ENCODE results near the gene CRB2.
A peak's percentile ranks its signal among the peaks of the same experiment; 100 is the strongest.

The CRB2 gene

DNA sequence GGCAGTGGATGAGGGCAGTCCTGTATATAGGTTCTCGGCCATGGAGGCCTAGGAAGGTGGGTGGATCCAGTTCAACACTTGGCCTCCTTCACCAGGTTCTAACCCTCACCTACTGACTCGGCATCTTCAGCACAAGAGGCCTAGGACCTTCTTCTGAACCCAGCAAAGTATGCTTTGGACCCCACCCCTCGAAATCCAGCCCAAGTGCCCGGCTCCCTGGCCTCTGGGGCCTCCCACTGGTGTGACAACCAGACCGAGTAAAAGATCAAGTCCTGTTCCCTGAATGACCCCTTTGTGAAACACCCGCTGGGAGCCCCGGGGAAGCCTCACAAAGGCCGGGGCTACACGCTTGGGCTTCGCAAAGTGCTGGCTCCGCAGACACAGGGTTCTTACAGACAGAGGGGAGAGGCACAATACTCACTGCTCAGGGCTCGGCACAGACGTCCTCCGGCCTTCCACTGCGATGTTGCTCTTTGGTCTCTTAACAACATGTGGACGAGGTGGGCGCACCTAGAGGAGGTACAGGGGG is 47.0 kb downstream of the CRB2 start:
- no peak for DNase-seq (ENCODE audit: low spot score)

DNA sequence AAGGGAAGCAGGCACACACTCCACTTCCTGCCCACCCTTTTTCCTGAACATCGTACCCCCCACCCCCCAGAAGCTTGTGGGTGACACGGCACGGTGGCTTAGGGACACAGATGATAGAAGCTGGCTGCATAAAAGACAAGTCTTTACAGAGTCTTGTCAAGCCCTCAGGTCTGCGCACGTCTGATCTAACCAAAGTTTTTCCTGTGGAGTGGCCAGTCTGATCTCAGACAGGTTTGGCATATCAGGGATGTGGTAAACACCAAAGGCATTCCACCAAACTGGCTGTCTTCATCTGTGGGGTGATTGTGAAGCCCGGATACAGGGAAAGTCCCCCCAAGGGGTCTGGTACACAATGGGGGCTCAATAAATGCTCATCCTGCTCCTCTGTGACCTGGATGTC is 50.0 kb downstream of the CRB2 start:
- no peak for DNase-seq (ENCODE audit: low spot score)

- DNase-seq (ENCODE audit: low spot score): no peak
Measured at GRCh38 chr9:123406691-123407216, 50.8 kb downstream of the CRB2 start.

- DNase-seq (ENCODE audit: low spot score): no peak
Measured at GRCh38 chr9:123407217-123407851, 51.3 kb downstream of the CRB2 start.

DNA sequence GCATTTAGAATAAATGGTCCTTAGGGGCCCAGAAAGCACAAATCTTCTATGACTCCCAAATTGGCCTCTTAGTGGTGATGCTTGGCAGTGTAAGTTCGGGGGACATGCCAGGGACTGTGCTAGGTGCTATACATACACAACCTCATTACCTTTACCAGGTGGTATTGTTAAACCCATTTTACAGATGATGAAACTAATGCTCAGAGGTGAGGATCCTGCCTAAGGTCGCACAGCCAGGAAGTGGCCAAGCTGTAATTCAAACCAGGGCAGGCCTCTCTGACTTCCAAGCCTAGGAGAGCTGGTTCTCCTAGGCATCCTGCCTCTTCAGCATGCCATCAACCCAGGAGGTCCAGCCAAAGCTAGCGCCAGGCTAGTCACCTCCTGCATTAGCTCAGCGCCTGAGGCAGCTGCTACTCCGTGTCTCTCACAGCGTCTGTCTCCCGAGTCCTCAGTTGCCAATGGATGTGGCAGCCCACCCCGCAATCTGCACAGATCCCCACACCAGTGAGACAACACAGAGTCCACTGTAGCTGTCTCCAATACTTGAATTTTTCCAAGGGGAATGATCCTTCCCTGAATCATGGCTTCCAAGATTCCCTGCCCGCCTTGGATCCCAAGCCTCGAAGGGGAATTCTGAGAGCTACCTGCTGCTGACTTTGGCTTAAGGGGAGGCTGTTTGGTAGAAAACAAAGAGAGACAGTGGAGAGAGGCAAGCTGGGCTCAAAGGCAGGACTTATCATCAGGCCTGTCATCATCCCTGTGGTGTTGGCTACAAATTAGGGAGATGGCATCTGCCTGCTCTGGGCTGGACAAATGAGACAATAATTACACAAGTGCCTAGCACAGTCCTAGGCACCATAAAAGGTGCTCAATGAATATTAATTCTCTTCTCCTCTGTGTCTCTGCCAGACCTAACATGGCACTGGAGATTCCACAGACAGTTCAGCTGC is 52.6 kb downstream of the CRB2 start:
- no peak for DNase-seq (ENCODE audit: low spot score)

- DNase-seq (ENCODE audit: low spot score): no peak
Measured at GRCh38 chr9:123410281-123410910, 54.4 kb downstream of the CRB2 start.

GRCh38 chr9:123411191-123411590 is 55.2 kb downstream of the CRB2 start:
- no peak for DNase-seq (ENCODE audit: low spot score)

- DNase-seq (ENCODE audit: low spot score): no peak
Measured at GRCh38 chr9:123411636-123412035, 55.6 kb downstream of the CRB2 start.

DNA sequence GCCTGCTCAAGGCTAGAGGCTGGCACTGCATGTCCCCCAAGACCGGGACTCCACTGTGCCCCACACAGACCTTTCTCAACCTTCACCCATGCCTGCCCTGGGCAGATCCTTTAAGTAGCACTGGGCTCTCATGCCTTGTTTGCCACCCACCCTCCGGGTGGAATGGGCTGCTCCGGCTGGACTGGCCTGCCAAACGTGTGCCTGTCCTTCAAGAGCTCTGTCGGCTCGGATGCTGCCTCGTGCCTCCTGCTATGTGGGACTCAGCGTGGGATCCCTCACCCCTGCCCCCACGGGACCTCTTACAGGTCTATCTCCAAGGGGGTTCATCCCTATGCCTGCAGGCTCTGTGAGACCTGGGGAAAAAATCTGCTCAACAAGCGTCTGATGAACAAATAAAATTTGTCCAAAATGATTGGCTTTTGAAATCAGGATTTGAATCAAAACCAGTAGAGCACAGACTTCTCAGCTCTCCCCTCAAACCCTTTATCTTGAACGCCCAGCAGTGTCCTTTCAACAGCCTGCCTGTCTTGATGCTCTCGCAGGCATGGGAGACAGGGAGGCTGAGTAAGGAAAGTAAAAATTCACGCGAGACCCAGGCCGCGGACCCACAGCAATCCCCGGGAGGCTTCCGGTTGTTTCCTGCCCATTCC is 56.3 kb downstream of the CRB2 start:
- no peak for DNase-seq (ENCODE audit: low spot score)

GRCh38 chr9:123414204-123414603 is 58.2 kb downstream of the CRB2 start:
- no peak for DNase-seq (ENCODE audit: low spot score)

GRCh38 chr9:123414936-123415930 is 59.2 kb downstream of the CRB2 start:
- DNase-seq (ENCODE audit: low spot score): peak; percentile 58

- no peak for DNase-seq (ENCODE audit: low spot score)
Measured at GRCh38 chr9:123416176-123416575, 60.2 kb downstream of the CRB2 start.

GRCh38 chr9:123417289-123418051 is 61.5 kb downstream of the CRB2 start:
- no peak for DNase-seq (ENCODE audit: low spot score)

DNA sequence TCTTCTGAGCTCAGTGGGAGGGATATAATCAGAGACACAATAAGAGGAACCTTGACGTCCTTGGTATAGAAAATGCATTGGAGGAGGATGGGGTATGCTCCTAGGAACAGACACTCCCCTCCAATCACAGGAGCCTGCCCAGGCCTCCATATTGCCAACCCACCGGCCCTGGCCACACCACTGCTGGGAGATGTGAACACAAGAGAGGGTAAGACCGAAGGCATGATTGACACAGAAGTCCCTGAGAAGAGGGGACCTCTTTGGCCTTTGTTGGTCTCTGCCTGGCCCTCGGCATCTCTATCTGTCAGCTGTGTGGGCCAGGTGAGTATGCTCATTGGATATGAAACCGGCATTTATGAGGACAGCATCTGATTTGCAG is 62.0 kb downstream of the CRB2 start:
- DNase-seq (ENCODE audit: low spot score): no peak

DNA sequence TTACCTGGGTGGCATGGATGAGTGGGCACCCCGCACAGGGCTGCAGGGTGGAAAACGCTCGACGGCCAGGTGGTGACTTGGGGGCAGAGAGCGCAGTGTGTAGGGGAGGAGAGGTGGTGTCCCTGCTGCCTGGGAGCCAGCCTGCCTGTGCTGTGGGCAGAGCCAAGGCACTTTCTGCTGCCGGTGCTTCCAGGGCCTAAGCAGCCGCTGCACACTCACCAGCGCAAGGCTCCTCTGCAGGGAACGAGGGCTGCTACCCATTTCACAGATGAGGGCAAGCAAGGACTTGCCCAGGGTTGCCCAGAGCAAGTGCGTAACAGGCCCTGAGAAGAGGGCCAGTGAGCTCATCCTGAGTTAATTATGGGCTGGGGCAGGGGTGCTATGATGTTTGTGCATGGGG is 62.5 kb downstream of the CRB2 start:
- no peak for DNase-seq (ENCODE audit: low spot score)

DNA sequence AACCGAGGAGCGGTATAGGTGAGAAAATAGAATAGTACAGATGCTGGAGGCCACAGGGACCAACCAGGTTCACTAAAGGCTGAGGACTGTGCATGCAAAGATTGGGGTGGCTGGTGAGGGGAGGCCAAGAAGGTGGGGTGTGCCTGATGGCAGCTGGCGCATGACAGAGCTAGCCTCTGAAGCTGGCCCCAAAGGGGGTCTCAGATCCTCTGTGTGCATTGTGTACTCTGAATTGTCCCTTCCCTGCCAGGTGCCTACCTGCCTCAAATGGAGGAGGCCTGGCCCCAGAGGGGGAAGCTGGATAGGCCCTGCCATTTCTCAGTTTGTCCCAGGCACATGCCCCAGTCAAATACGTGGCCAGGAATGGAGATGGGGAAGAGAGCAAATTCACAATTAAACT is 63.1 kb downstream of the CRB2 start:
- no peak for DNase-seq (ENCODE audit: low spot score)

DNA sequence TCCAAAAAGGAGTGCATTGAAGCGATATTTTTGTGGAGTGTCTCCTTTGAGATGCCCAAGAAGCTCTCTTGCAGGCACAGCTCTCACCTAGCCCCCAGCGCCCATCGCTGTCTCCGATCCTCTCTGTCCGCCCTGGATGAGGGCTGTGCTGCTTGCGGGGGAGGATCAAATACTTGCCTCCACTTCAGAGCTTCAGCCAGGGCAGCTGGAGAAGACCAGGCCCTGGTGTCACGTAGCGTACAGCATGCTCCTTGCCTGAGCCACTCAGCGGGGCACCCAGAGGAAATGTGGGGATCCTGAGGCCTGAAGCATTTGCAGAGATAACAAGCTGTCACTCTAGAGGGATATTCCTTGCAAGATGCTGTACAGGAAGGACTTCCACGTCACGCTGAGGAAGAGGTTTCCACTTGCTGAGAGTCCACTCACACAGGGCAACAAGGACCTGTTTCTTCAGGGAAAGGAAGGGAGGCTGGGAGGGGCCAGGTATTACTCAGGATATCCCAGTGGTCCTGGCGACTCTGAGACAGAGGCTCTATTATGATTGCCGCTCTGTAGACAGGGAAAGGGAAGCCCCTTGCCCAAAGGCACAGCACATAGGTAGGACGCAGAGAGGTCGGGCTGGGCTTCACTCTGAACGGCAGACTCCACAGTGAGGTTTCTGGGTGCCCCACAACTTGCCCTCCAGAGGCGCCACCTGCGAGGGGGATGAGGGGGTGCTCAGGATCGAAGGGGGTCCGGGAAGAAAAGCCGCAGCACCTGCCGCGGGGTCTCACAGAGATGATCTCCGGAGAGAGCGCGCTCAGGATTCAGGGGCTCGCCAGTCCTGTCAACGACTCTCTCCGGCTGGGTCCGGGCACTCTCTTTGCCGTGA is 64.0 kb downstream of the CRB2 start:
- DNase-seq (ENCODE audit: low spot score): no peak

DNA sequence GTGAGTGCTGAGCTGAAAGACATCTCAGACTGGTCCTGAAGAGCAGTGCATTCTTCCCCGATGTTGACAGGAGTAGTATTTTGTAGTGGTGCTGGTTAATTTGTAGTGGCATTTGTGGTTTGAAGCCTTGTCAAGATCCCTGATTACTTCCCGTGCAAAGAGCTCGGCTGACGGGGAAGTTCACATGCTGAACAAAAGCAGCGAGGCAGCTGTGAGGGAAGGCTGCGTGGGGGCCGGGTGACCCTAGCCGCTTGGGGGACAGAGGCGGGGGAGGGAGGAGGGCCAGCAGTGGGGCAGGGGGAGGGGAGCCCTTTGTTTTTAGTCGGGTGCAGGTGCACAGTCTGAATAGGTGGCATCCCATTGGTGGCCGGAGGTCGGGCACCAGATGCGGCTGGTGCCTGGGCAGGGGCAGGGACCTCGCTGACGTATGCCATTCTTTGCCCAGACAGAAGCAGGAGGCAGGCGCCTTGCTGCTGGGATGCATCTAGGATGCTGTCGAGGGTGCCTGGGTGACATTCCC is 64.7 kb downstream of the CRB2 start:
- DNase-seq (ENCODE audit: low spot score): no peak

- no peak for DNase-seq (ENCODE audit: low spot score)
Measured at GRCh38 chr9:123421186-123421585, 65.2 kb downstream of the CRB2 start.
